Esophagus squamous epithelium (tissue), 5 donors: Measurements from ENCODE around the gene SLC10A3. TPM values are rescaled to one million over a fixed set of nuclear protein-coding genes. Genes with fewer than 3 reads are reported as not detected.
A peak's percentile ranks its signal among the peaks of the same experiment; 100 is the strongest.

Source experiments
- DNase-seq: peaks from one replicate; lab custom pipeline; 2025; lab: John Stamatoyannopoulos, UW
- H3K27ac ChIP-seq, 4 donors: fragments of 200-600 bp; sonication (generic); one replicate each; pipeline ENCODE4 v1.5.1; 2016 to 2019; ENCODE audit warnings: mild to moderate bottlenecking in 1 of 4
- H3K27me3 ChIP-seq, 4 donors: fragments of 200-600 bp; sonication (generic); 1 replicate in 3 of 4; 2 replicates in 1 of 4; pipeline versions ENCODE4 v1.5.1 to v1.6.0; 2017 to 2021; ENCODE audit warnings: antibody characterized with exemption in 1 of 4
- H3K36me3 ChIP-seq, 3 donors: fragments of 200-600 bp; sonication (generic); one replicate each; pipeline ENCODE4 v1.5.1; 2016 to 2019
- H3K4me1 ChIP-seq, 3 donors: fragments of 200-600 bp; sonication (generic); one replicate each; pipeline ENCODE4 v1.5.1; 2017 to 2019
- H3K4me3 ChIP-seq, 4 donors: fragments of 200-600 bp; sonication (generic); 1 replicate in 3 of 4; 2 replicates in 1 of 4; pipeline ENCODE4 v1.5.1; 2016 to 2019; ENCODE audit warnings: mild to moderate bottlenecking in 2 of 4, moderate library complexity in 1 of 4
- H3K9me3 ChIP-seq, 3 donors: fragments of 200-600 bp; sonication (generic); one replicate each; pipeline ENCODE4 v1.5.1; 2016 to 2019
- CTCF ChIP-seq, 6 experiments: fragments of 450-650 bp in 4 of 6; fragments of 200-600 bp in 2 of 6; sonication (generic) in 2 of 6; IDR thresholded peaks; one replicate each; pipeline ENCODE4 v1.5.1; 2016 to 2019; ENCODE audit warnings: antibody characterized with exemption in 6 of 6, mild to moderate bottlenecking in 4 of 6, moderate library complexity in 4 of 6
- POLR2A ChIP-seq, 4 donors: fragments of 450-650 bp; IDR thresholded peaks; one replicate each; pipeline ENCODE4 v1.6.1; 2017; ENCODE audit warnings: antibody characterized with exemption in 4 of 4, mild to moderate bottlenecking in 4 of 4, moderate library complexity in 3 of 4
- WGBS, 2 donors: methylation state at CpG; one replicate each; pipeline ENCODE4 v1.1.5; 2018; 5-methylcytosine and 5-hydroxymethylcytosine counted together
- intact Hi-C: fragments of 100-400 bp; cut with DNase I; formaldehyde crosslinking; loops from one replicate; pipeline ENCODE4 v1.15.0; 2022
- small RNA-seq, 4 donors: library from RNA; depleted of rRNA; stranded (forward); fragments of <200 nt; gene quantifications; one replicate each; pipeline ENCODE3, GENCODE V24; 2016
- total RNA-seq, 4 donors: library from RNA; depleted of rRNA; stranded (reverse); fragments of >200 nt; gene quantifications; one replicate each; pipeline ENCODE4 v1.1.0, GENCODE V29; 2016
- donor health status: DM: yes; HTN: yes; CAD: no.

The SLC10A3 gene
- total RNA-seq, 4 donors from 2014 or later: 26.1 to 38.5 (median 29.5) TPM

- no CpG with 5 or more reads among the region's 17 CpGs for WGBS, 2 donors
- no peak overlapping the region for H3K27ac ChIP-seq
- intact Hi-C loops: no loop called here
These were observed 49.6 kb downstream of the SLC10A3 start for GRCh38 chrX:154440623-154441357.

GRCh38 chrX:154439841-154440240 lies 50.6 kb downstream of the SLC10A3 start:
- H3K27me3 ChIP-seq: no peaks in the 10 kb centered on the region
- intact Hi-C loops: no loop called here
- TF ChIP-seq POLR2A (IDR thresholded peaks at IDR 0.05) (no peak), CTCF (IDR thresholded peaks at IDR 0.05) (no peak)
- no peaks in the 10 kb centered on the region for H3K9me3 ChIP-seq
- peaks cover 7 to 51% (median 14%) of the 10 kb centered on the region in 3 donors for H3K4me1 ChIP-seq
- H3K27ac ChIP-seq: no peak overlapping the region
- DNase-seq: no peak
- H3K4me3 ChIP-seq: no peak overlapping the region
- WGBS, 2 donors: 86% methylated on average over 18 of the region's 18 CpGs; no CpG with 5 or more reads in 1 of the 2 donors
- peaks cover 5 to 56% (median 8%) of the 10 kb centered on the region in 3 donors for H3K36me3 ChIP-seq

More at GRCh38 chrX:154440623-154441357, 49.6 kb downstream of the SLC10A3 start:
- DNase-seq: no peak
- H3K36me3 ChIP-seq: peaks cover 2 to 47% (median 5%) of the 10 kb centered on the region in 3 donors
- TF ChIP-seq CTCF (IDR thresholded peaks at IDR 0.05): no peak
- no peak for TF ChIP-seq POLR2A (IDR thresholded peaks at IDR 0.05)
- no peaks in the 10 kb centered on the region for H3K9me3 ChIP-seq
- no peaks in the 10 kb centered on the region for H3K27me3 ChIP-seq
- H3K4me3 ChIP-seq: no peak overlapping the region
- H3K4me1 ChIP-seq: peaks cover 7 to 60% (median 18%) of the 10 kb centered on the region in 3 donors

- peaks cover 7 to 40% (median 7%) of the 10 kb centered on the region in 3 donors for H3K4me1 ChIP-seq
- no peak for DNase-seq
- H3K4me3 ChIP-seq: peak overlapping the region; percentile 60 to 80 (median 71)
- WGBS, 2 donors: 34 to 59% methylated on average over 10 to 22 of the region's 28 CpGs
- intact Hi-C loops: no loop called here
- H3K9me3 ChIP-seq: no peaks in the 10 kb centered on the region
- H3K36me3 ChIP-seq: peaks cover 5 to 72% (median 8%) of the 10 kb centered on the region in 3 donors
- TF ChIP-seq CTCF (IDR thresholded peaks at IDR 0.05): no peak
- no peak for TF ChIP-seq POLR2A (IDR thresholded peaks at IDR 0.05)
- H3K27ac ChIP-seq: peak overlapping the region in 3 of 4 donors; percentile 80 to 96 (median 94)
- H3K27me3 ChIP-seq: no peaks in the 10 kb centered on the region
These were observed 52.2 kb downstream of the SLC10A3 start for GRCh38 chrX:154437971-154438893.

Small RNAs within 50 kb of the gene (small RNA-seq; reads per million reads assigned to genes)
- 0 to 0.74 (median 0.30) reads per million in 4 donors for gene MIR6858
- gene RN7SL697P: 0 reads per million in 4 donors

Other genes with a start within 250 kb of the SLC10A3 start
- not detected for gene OPN1MW3, start 233.0 kb downstream of the SLC10A3 start, total RNA-seq
- gene TEX28, start 195.5 kb downstream of the SLC10A3 start, total RNA-seq: not detected
- not detected for gene TKTL1, start 194.8 kb downstream of the SLC10A3 start, total RNA-seq
- 1,000 to 10,000 TPM in 1 of 4 donors, 100 to 1,000 TPM in 3; 290 to 1,242 (median 582) TPM for gene FLNA, start 116.0 kb downstream of the SLC10A3 start, total RNA-seq
- gene EMD, start 111.3 kb downstream of the SLC10A3 start, total RNA-seq: 10 to 100 TPM; 12.7 to 50.1 (median 40.2) TPM
- 1,000 to 10,000 TPM; 2,607 to 8,937 (median 4,770) TPM for gene RPL10, start 92.3 kb downstream of the SLC10A3 start, total RNA-seq
- 10 to 100 TPM; 21.7 to 41.4 (median 32.1) TPM for gene DNASE1L1, start 81.4 kb downstream of the SLC10A3 start, total RNA-seq
- 10 to 100 TPM; 16.3 to 37.4 (median 31.4) TPM for gene TAFAZZIN, start 79.1 kb downstream of the SLC10A3 start, total RNA-seq
- 10 to 100 TPM; 28.5 to 83.8 (median 37.2) TPM for gene ATP6AP1, start 62.0 kb downstream of the SLC10A3 start, total RNA-seq
- gene GDI1, start 53.5 kb downstream of the SLC10A3 start, total RNA-seq: 10 to 100 TPM; 35.2 to 82.6 (median 35.6) TPM
- gene FAM50A, start 46.5 kb downstream of the SLC10A3 start, total RNA-seq: 10 to 100 TPM; 15.9 to 27.3 (median 19.6) TPM
- 1 to 10 TPM; 4.4 to 5.9 (median 5.4) TPM for gene PLXNA3, start 32.3 kb downstream of the SLC10A3 start, total RNA-seq
- 10 to 100 TPM; 18.2 to 44.3 (median 21.9) TPM for gene LAGE3, start 11.3 kb downstream of the SLC10A3 start, total RNA-seq
- gene UBL4A, start 4.0 kb downstream of the SLC10A3 start, total RNA-seq: 10 to 100 TPM; 32.9 to 41.1 (median 38.2) TPM
- 10 to 100 TPM; 30.5 to 50.8 (median 40.9) TPM for gene FAM3A, start 25.6 kb upstream of the SLC10A3 start, total RNA-seq
- gene G6PD, start 56.2 kb upstream of the SLC10A3 start, total RNA-seq: 100 to 1,000 TPM in 1 of 4 donors, 10 to 100 TPM in 3; 46.5 to 180 (median 79.9) TPM
- gene IKBKG, start 57.0 kb upstream of the SLC10A3 start, total RNA-seq: 10 to 100 TPM in 3 of 4 donors, 1 to 10 TPM in 1; 9.9 to 14.7 (median 12.6) TPM
- not detected for gene CTAG1A, start 94.5 kb upstream of the SLC10A3 start, total RNA-seq
- not detected for gene CTAG1B, start 128.7 kb upstream of the SLC10A3 start, total RNA-seq
- not detected for gene CTAG2, start 162.9 kb upstream of the SLC10A3 start, total RNA-seq